Stimulated activated CD8-positive, alpha-beta memory T cell treated with anti-CD3 and anti-CD28 coated beads, Interleukin-12 subunit alpha, Interleukin-12 subunit beta, amount 100 ng/mL, for 1 hour (primary cell): ENCODE measurements around the gene TEAD1.

Source experiments
- DNase-seq: peaks from one replicate; pipeline ENCODE4 v3.0.0-alpha.2; 2020; ENCODE audit warnings: low read depth

The TEAD1 gene

DNA sequence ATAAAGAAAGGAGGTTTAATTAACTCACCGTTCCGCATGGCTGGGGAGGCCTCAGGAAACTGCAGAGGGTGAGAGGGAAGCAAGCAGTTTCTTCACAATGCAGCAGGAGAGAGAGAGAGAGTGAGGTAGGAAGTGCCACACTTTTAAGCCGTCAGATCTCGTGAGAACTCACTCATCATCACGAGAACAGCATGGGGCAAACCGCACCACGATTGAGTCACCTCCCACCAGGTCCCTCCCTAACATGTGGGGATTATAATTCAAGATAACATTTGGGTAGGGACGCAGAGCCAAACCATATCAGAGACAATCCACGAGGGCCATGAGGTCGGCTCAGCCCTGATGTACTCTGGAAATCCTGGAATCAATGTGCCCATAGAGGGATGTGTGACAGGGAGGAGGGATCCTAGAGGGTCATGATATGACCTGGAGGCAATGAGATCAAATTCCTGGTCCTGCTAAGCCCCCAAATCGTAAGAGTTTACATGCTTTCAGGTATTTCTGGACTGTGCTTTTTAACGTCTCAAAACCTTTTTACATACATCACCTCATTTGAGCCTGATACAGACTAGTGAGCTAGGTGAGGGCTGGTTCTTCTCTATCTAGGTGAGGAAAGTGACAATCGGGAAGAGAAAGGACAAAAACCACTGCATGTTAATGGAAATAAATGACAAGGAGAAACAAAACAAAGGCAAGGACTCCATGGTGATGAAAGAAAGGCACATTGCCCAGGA lies 315.4 kb downstream of the TEAD1 start:
- DNase-seq: no peak

DNA sequence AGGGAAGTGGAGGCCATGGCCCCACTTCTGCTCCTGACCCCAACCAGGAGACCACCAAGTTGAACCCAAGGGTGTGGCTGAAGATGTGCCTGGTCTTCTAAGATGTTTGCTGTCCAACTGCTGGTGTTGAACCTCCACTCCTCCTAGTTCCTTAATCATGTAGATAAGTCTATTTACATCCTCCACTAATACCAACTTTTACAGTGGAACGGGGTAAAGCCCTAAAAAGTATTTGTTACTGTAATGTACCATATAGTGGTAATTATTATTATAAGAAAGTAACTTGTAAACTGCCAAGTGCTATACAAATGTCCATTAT lies 315.9 kb downstream of the TEAD1 start:
- DNase-seq: no peak

DNA sequence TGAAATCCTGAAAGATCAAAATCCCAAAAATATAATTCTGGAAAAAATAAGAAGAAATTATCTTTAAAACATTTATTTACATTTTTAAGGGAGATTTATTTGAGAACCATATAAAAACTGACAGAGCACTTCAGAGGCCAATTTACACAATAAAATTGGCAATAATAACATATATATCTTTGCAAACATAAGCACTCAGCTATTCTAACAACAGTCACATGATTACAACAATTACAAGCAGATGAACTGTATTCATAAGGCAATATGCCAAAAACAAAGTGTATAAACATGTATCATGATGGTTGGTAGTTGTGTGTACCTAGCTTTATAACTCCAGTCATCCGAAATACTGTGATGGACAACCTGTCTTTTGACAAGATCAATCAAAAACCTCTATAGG lies 317.2 kb downstream of the TEAD1 start:
- no peak for DNase-seq

DNA sequence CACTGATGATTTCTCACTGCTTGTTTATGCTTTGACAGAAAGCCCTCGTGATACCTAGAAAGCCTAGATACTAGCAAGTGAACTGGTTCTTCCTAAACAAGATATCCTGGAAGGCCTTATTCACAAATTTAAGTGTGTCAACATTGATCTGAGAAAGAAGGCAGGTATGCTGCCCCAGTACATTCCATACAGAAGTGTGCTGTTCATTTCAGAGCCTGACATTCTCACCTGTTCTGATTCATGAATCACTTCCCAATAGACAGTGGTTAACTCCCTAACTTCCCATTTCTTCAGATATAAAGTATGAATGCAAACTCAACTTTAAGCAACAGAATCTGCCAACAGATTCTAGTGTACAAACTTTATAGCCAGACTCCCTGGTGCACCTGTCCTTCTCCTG lies 319.4 kb downstream of the TEAD1 start:
- DNase-seq: no peak
